ENCODE measurements around the gene CSAD. TPM values are rescaled to one million over a fixed set of nuclear protein-coding genes. Genes with fewer than 3 reads are reported as not detected.
A peak's percentile ranks its signal among the peaks of the same experiment; 100 is the strongest.

Gene CSAD
- total and polyA plus RNA-seq, 2 of the 13 experiments (the other 11 are each of a cell fraction or from before 2014, with no cell fraction given) = 7.2 to 23.5 TPM

DNA sequence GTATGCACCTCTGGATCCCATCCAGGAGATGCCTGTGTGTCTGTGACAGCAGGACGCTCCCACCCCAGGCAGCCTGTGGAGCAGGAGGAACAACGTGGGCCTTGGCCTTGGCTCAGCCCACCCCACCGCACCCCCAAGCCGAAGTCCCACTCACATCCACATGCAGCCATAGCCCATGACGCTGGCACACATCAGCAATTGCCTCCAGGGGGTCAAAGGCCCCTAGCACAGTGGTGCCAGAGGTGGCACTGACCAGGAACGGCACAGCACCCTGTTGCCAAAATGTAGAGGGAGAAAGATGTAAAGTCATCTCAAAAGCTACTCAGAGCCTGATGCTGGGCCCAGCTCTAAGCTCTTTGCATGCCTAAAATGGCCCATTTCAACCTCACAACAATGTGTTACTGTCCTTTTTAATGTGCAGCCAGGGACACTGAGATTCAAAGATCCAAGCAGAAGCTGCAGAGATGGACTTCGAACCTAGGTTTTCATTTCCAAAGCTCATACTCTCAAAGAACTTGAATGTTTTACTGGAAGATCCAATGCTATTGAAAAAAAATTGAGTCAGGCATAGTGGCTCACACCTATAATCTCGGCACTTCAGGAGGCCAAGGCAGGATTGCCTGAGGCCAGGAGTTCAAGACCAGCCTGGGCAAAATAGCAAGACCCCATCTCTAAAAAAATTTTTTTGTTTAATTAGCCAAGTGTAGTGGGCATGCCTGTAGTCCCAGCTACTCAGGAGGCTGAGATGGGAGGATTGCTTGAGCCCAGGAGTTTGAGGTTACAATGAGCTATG is 19.4 kb downstream of the CSAD start (continued):
- TF ChIP-seq YEATS4 (CRISPR knock-in tag; IDR thresholded peaks at IDR 0.05; ENCODE audit: borderline replicate concordance) = no peak; the same call in 1 of the 2 replicates
- TF ChIP-seq ZGPAT (CRISPR knock-in tag; IDR thresholded peaks at IDR 0.05) = peak; percentile 27; the same call in 1 of the 2 replicates
- TF ChIP-seq MXD4 (CRISPR knock-in tag; IDR thresholded peaks at IDR 0.05) = no peak
- TF ChIP-seq ELF4 (CRISPR knock-in tag; IDR thresholded peaks at IDR 0.05; ENCODE audit: borderline replicate concordance) = no peak
- TF ChIP-seq NCOR1 (IDR thresholded peaks at IDR 0.05; ENCODE audit: borderline replicate concordance, low read length) = peak; percentile 47; the same call in 1 of the 2 replicates
- no peak for TF ChIP-seq AGO2 (optimal IDR thresholded peaks at IDR 0.05; ENCODE audit: low read depth, low read length)
- TF ChIP-seq ZBTB7B (CRISPR knock-in tag; IDR thresholded peaks at IDR 0.05) = 0 out of 2 replicates have a peak, but pooled peaks have one; percentile 21
- TF ChIP-seq SRSF9 (IDR thresholded peaks at IDR 0.05; ENCODE audit: borderline replicate concordance, insufficient read depth, low read depth, low read length, poor library complexity, severe bottlenecking) = no peak
- no peak for TF ChIP-seq ZFP90 (CRISPR knock-in tag; IDR thresholded peaks at IDR 0.05; ENCODE audit: borderline replicate concordance)
- peak; percentile 55 for TF ChIP-seq PAXIP1 (CRISPR knock-in tag; conservative IDR thresholded peaks at IDR 0.05)
- no peak for TF ChIP-seq ZSCAN20 (CRISPR knock-in tag; IDR thresholded peaks at IDR 0.05; ENCODE audit: borderline replicate concordance)
- TF ChIP-seq ZNF136 (CRISPR knock-in tag; IDR thresholded peaks at IDR 0.05; ENCODE audit: low read depth) = 0 out of 2 replicates have a peak, but pooled peaks have one; percentile 29
- TF ChIP-seq IRX3 (CRISPR knock-in tag; IDR thresholded peaks at IDR 0.05; ENCODE audit: borderline replicate concordance, low read depth) = no peak
- TF ChIP-seq, protein P1, sequence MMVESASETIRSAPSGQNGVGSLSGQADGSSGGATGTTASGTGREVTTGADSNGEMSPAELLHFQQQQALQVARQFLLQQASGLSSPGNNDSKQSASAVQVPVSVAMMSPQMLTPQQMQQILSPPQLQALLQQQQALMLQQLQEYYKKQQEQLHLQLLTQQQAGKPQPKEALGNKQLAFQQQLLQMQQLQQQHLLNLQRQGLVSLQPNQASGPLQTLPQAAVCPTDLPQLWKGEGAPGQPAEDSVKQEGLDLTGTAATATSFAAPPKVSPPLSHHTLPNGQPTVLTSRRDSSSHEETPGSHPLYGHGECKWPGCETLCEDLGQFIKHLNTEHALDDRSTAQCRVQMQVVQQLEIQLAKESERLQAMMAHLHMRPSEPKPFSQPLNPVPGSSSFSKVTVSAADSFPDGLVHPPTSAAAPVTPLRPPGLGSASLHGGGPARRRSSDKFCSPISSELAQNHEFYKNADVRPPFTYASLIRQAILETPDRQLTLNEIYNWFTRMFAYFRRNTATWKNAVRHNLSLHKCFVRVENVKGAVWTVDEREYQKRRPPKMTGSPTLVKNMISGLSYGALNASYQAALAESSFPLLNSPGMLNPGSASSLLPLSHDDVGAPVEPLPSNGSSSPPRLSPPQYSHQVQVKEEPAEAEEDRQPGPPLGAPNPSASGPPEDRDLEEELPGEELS (CRISPR knock-in tag; IDR thresholded peaks at IDR 0.05) = 0 out of 2 replicates have a peak, but pooled peaks have one; percentile 15
- no peak for TF ChIP-seq DNMT1 (CRISPR knock-in tag; IDR thresholded peaks at IDR 0.05)
- no peak for TF ChIP-seq RFX1 (IDR thresholded peaks at IDR 0.05)
- peak; percentile 26; the same call in 1 of the 2 replicates for TF ChIP-seq RXRB (CRISPR knock-in tag; IDR thresholded peaks at IDR 0.05; ENCODE audit: borderline replicate concordance)
- no peak for TF ChIP-seq ZNF496 (CRISPR knock-in tag; IDR thresholded peaks at IDR 0.05; ENCODE audit: insufficient replicate concordance)
- no peak for TF ChIP-seq TCF7L2 (IDR thresholded peaks at IDR 0.05; ENCODE audit: low read depth, low read length)
- TF ChIP-seq ZNF138 (CRISPR knock-in tag; IDR thresholded peaks at IDR 0.05; ENCODE audit: low read depth) = no peak
- TF ChIP-seq ETV5 (CRISPR knock-in tag; IDR thresholded peaks at IDR 0.05; ENCODE audit: borderline replicate concordance) = no peak
- TF ChIP-seq NR2F1 (CRISPR knock-in tag; IDR thresholded peaks at IDR 0.05) = no peak

Data from HepG2 (cell line).